HepG2 (cell line): ENCODE results near the gene CHCHD6. TPM values are rescaled to one million over a fixed set of nuclear protein-coding genes. Genes with fewer than 3 reads are reported as not detected.

Experiments used
- ATAC-seq: fragments of 200-7000 bp; cut with Tn5 transposase; 3 replicates; pipeline ENCODE4 v1.9.1; 2020; ENCODE audit warnings: mild to moderate bottlenecking, moderate library complexity
- BruUV-seq: library from RNA; stranded (reverse); fragments of 400-500 nt; replicated peaks from 2 replicates; lab custom pipeline; 2021; lab: Mats Ljungman, UMichigan
- CTCF ChIA-PET: fragments of 300-600 bp; formaldehyde crosslinking; extraction: SDS; loops from one replicate; lab custom pipeline; 2021; ENCODE audit warnings: low total read pairs, inconsistent platforms, low intra/inter-chr PET ratio; lab: Yijun Ruan, JAX
- POLR2A ChIA-PET: fragments of 350-600 bp; sonication (Branson Sonifier 250); formaldehyde crosslinking; loops from one replicate; lab custom pipeline; 2020; ENCODE audit warnings: antibody characterized with exemption, inconsistent platforms; lab: Yijun Ruan, JAX
- DNase-seq: peaks from one replicate; pipeline ENCODE4 v3.0.0-alpha.2; 2015; ENCODE audit warnings: low spot score
- FAIRE-seq: peaks from 3 replicates; lab custom pipeline; 2011; peaks lifted over from hg19 to GRCh38; lab: Jason Lieb, UNC
- H2AFZ ChIP-seq: one replicate; pipeline ENCODE4 v1.6.1; 2011; ENCODE audit warnings: low read length, inconsistent platforms
- H3K27ac ChIP-seq: fragments of 300-600 bp; 3 replicates; pipeline ENCODE4 v1.8.0; 2011; ENCODE audit warnings: mixed run types, mild to moderate bottlenecking, mixed read lengths, low read length, inconsistent platforms; ENCODE audit not compliant: insufficient read depth; ENCODE audit errors: extremely low read length
- H3K27me3 ChIP-seq, 2 experiments: fragments of 200-600 bp in 1 of 2; 2 replicates in 1 of 2; 3 replicates in 1 of 2; pipeline versions ENCODE4 v1.6.0 to v1.8.0; 2011; ENCODE audit warnings: low read length in 2 of 2, mild to moderate bottlenecking in 2 of 2, moderate library complexity in 2 of 2, inconsistent platforms in 1 of 2; ENCODE audit not compliant: insufficient read depth in 2 of 2, control insufficient read depth in 1 of 2
- H3K36me3 ChIP-seq, 2 experiments: fragments of 200-600 bp in 1 of 2; replicated peaks in 1 of 2; 2 replicates in 1 of 2; 3 replicates in 1 of 2; pipeline versions ENCODE4 v1.5.1 to v1.8.0; 2011; ENCODE audit warnings: low read length in 2 of 2, inconsistent platforms in 1 of 2; ENCODE audit not compliant: insufficient read depth in 2 of 2, control insufficient read depth in 1 of 2
- H3K4me1 ChIP-seq: 2 replicates; pipeline ENCODE4 v1.5.1; 2012; ENCODE audit warnings: low read length, inconsistent platforms; ENCODE audit not compliant: insufficient read depth
- H3K4me2 ChIP-seq: 2 replicates; pipeline ENCODE4 v1.6.0; 2011; ENCODE audit warnings: low read depth, low read length, inconsistent platforms
- H3K4me3 ChIP-seq, 3 experiments: fragments of 200-600 bp in 1 of 3; sonication (generic), shearing (Covaris generic) in 1 of 3; replicated peaks in 1 of 3; 2 replicates each; pipeline ENCODE4 v1.5.1; 2011 to 2016; ENCODE audit warnings: low read length in 3 of 3, inconsistent platforms in 2 of 3, low read depth in 2 of 3, mild to moderate bottlenecking in 2 of 3, control low read depth in 1 of 3, mixed read lengths in 1 of 3; ENCODE audit not compliant: insufficient read depth in 1 of 3
- H3K79me2 ChIP-seq: one replicate; pipeline ENCODE4 v1.6.1; 2011; ENCODE audit warnings: low read length, inconsistent platforms; ENCODE audit not compliant: insufficient read depth
- H3K9ac ChIP-seq: 2 replicates; pipeline ENCODE4 v1.6.0; 2011; ENCODE audit warnings: mild to moderate bottlenecking, low read depth, low read length, inconsistent platforms; ENCODE audit not compliant: insufficient read depth
- H3K9me3 ChIP-seq: 2 replicates; pipeline ENCODE4 v1.5.1; 2012; ENCODE audit warnings: mild to moderate bottlenecking, low read length
- H4K20me1 ChIP-seq: 2 replicates; pipeline ENCODE4 v1.6.0; 2011; ENCODE audit warnings: inconsistent platforms, mild to moderate bottlenecking, low read length, moderate library complexity; ENCODE audit not compliant: insufficient read depth
- EEA1 ChIP-seq: sonication (generic); formaldehyde crosslinking; IDR thresholded peaks from 2 replicates; pipeline ENCODE4 v1.5.1; 2020; ENCODE audit warnings: mild to moderate bottlenecking, missing genetic modification reagents, borderline replicate concordance
- HMGXB3 ChIP-seq: sonication (generic); formaldehyde crosslinking; IDR thresholded peaks from 2 replicates; pipeline ENCODE4 v1.4.0; 2020; ENCODE audit warnings: missing genetic modification reagents, borderline replicate concordance
- ISL2 ChIP-seq: sonication (generic); formaldehyde crosslinking; IDR thresholded peaks from 2 replicates; pipeline ENCODE4 v1.5.0; 2020; ENCODE audit warnings: missing genetic modification reagents
- MAZ ChIP-seq, 2 experiments: sonication (generic) in 1 of 2; formaldehyde crosslinking in 1 of 2; IDR thresholded peaks; 2 replicates each; pipeline versions ENCODE4 v1.5.0 to v1.6.1; 2012 to 2020; ENCODE audit warnings: low read depth in 2 of 2, mild to moderate bottlenecking in 2 of 2, borderline replicate concordance in 1 of 2, improper control_type of control experiment in 1 of 2, low read length in 1 of 2, missing genetic modification reagents in 1 of 2, moderate library complexity in 1 of 2
- NR3C1 ChIP-seq: sonication (generic); formaldehyde crosslinking; IDR thresholded peaks from 2 replicates; pipeline ENCODE4 v1.4.0; 2020; ENCODE audit warnings: missing genetic modification reagents
- ZBTB21 ChIP-seq: sonication (generic); formaldehyde crosslinking; IDR thresholded peaks from 2 replicates; pipeline ENCODE4 v1.4.0; 2020; ENCODE audit warnings: missing genetic modification reagents
- ZBTB38 ChIP-seq: sonication (generic); formaldehyde crosslinking; IDR thresholded peaks from 2 replicates; pipeline ENCODE4 v1.5.1; 2020; ENCODE audit warnings: mild to moderate bottlenecking, missing genetic modification reagents
- ZBTB40 ChIP-seq, 2 experiments: fragments of 450-650 bp in 1 of 2; sonication (generic) in 1 of 2; formaldehyde crosslinking in 1 of 2; IDR thresholded peaks; 2 replicates each; pipeline versions ENCODE4 v1.6.1 to v1.8.0; 2016 to 2022; ENCODE audit warnings: antibody characterized with exemption in 1 of 2, mild to moderate bottlenecking in 1 of 2, missing genetic modification reagents in 1 of 2
- ZNF530 ChIP-seq: sonication (generic); formaldehyde crosslinking; IDR thresholded peaks from 2 replicates; pipeline ENCODE4 v1.5.0; 2020; ENCODE audit warnings: low read depth, mild to moderate bottlenecking, missing genetic modification reagents
- ZNF766 ChIP-seq: sonication (generic); formaldehyde crosslinking; IDR thresholded peaks from 2 replicates; pipeline ENCODE4 v1.5.0; 2020; ENCODE audit warnings: missing genetic modification reagents, borderline replicate concordance
- WGBS: methylation state at CpG from one replicate; pipeline ENCODE4 v1.1.6; 2017; ENCODE audit warnings: low lambda C conversion rate; 5-methylcytosine and 5-hydroxymethylcytosine counted together
- in situ Hi-C: cut with HindIII; loops from 2 replicates; pipeline ENCODE4 v1.10.0; 2017; ENCODE audit warnings: low pct_unique_long_range_greater_than_20kb; ENCODE audit not compliant: extremely low pct_ligation_motif_present
- intact Hi-C: fragments of 100-400 bp; cut with micrococcal nuclease; formaldehyde crosslinking; loops from one replicate; pipeline ENCODE4 v1.10.0; 2022; ENCODE audit not compliant: unreplicated experiment
- polyA plus RNA-seq, 8 experiments: library from polyadenylated mRNA; depleted of rRNA in 3 of 8; stranded (reverse) in 7 of 8; unstranded in 1 of 8; fragments of >200 nt; fragmentation: Illumina TruSeq in 4 of 8; extraction: Trizol in 4 of 8; gene quantifications; 2 replicates each; pipeline versions ENCODE4 v1.2.1 to v1.2.3, GENCODE V29; 2011 to 2016; ENCODE audit warnings: low read depth in 4 of 8, missing spikeins in 1 of 8, mixed read lengths in 1 of 8; ENCODE audit not compliant: insufficient read depth in 1 of 8
- total RNA-seq, 5 experiments: library from RNA; depleted of rRNA; stranded (reverse); fragments of >200 nt; fragmentation: Illumina TruSeq; extraction: Trizol; gene quantifications; 2 replicates each; pipeline ENCODE4 v1.2.3, GENCODE V29; 2016; ENCODE audit warnings: low read depth in 1 of 5

The CHCHD6 gene
- total and polyA plus RNA-seq, 2 of the 13 experiments (the other 11 are each of a cell fraction or from before 2014, with no cell fraction given) = 20.3 to 20.8 TPM

GRCh38 chr3:126663257-126663656, 40.8 kb upstream of the CHCHD6 start:
- intact Hi-C loops = no loop called here
- no peaks in the 10 kb centered on the region for H3K79me2 ChIP-seq
- in situ Hi-C loops = no loop called here
- H3K4me3 ChIP-seq = no peak overlapping the region
- no peak overlapping the region for H3K27ac ChIP-seq
- ATAC-seq = no peak
- H3K9ac ChIP-seq = no peak overlapping the region
- H4K20me1 ChIP-seq = no peaks in the 10 kb centered on the region
- no peaks in the 10 kb centered on the region for H3K36me3 ChIP-seq
- H2AFZ ChIP-seq = no peak overlapping the region
- peaks cover 7% of the 10 kb centered on the region; the same call in 1 of the 2 replicates for H3K9me3 ChIP-seq
- DNase-seq = no peak
- peaks cover 9% of the 10 kb centered on the region; the same call in 1 of the 2 replicates for H3K4me1 ChIP-seq
- POLR2A ChIA-PET = no interaction called here
- no peak overlapping the region for H3K4me2 ChIP-seq
- CTCF ChIA-PET = no interaction called here
- FAIRE-seq = no peak
- no TSS peak for BruUV-seq
- peaks cover 0 to 58% of the 10 kb centered on the region in 2 experiments; a peak in 4 of 5 replicates for H3K27me3 ChIP-seq
- WGBS = no CpG with 5 or more reads among the region's 4 CpGs
- TF ChIP-seq ISL2 (CRISPR knock-in tag) (no peak), EEA1 (CRISPR knock-in tag) (no peak), ZBTB38 (no peak), HMGXB3 (no peak), NR3C1 (CRISPR knock-in tag) (no peak), ZNF530 (CRISPR knock-in tag) (no peak), ZNF766 (CRISPR knock-in tag) (no peak), ZBTB21 (CRISPR knock-in tag) (no peak), MAZ (IDR thresholded peaks at IDR 0.05; ENCODE audit: borderline replicate concordance, low read depth, low read length) (no peak), MAZ (CRISPR knock-in tag; IDR thresholded peaks at IDR 0.05; ENCODE audit: low read depth) (no peak), ZBTB40 (IDR thresholded peaks at IDR 0.05) (no peak), ZBTB40 (CRISPR knock-in tag; IDR thresholded peaks at IDR 0.05) (no peak)
